HUES64 (cell line): Measurements from ENCODE around the gene ZBTB38. TPM values are rescaled to one million over a fixed set of nuclear protein-coding genes. Genes with fewer than 3 reads are reported as not detected.
A peak's percentile ranks its signal among the peaks of the same experiment; 100 is the strongest.

Experiments
- H3K27ac ChIP-seq: 2 replicates; pipeline ENCODE4 v1.7.0; 2013; ENCODE audit warnings: low read depth, low read length, inconsistent platforms
- H3K27me3 ChIP-seq: 2 replicates; pipeline ENCODE4 v1.6.1; 2013; ENCODE audit warnings: mild to moderate bottlenecking, low read length; ENCODE audit not compliant: insufficient read depth
- H3K36me3 ChIP-seq: 2 replicates; pipeline ENCODE4 v1.6.1; 2013; ENCODE audit warnings: mild to moderate bottlenecking, low read length; ENCODE audit not compliant: insufficient read depth
- H3K4me1 ChIP-seq: 2 replicates; pipeline ENCODE4 v1.6.1; 2013; ENCODE audit warnings: mild to moderate bottlenecking, low read length, moderate library complexity; ENCODE audit not compliant: insufficient read depth
- H3K4me3 ChIP-seq: 2 replicates; pipeline ENCODE4 v1.5.1; 2013; ENCODE audit warnings: mild to moderate bottlenecking, low read length, moderate library complexity
- H3K9ac ChIP-seq: 2 replicates; pipeline ENCODE4 v1.6.1; 2013; ENCODE audit warnings: mild to moderate bottlenecking, low read depth, low read length
- H3K9me3 ChIP-seq: 2 replicates; pipeline ENCODE4 v1.6.1; 2013; ENCODE audit warnings: low read depth, low read length; ENCODE audit not compliant: insufficient read depth
- WGBS: fragments of 150-250, 120-280 bp; methylation state at CpG from one replicate; pipeline ENCODE4 v1.1.7; 2013; ENCODE audit warnings: missing lambda C conversion rate; 5-methylcytosine and 5-hydroxymethylcytosine counted together
- polyA plus RNA-seq, 2 experiments: library from polyadenylated mRNA; stranded (reverse); fragments of 50-300 nt; gene quantifications; one replicate each; pipeline ENCODE4 v1.2.3, GENCODE V29; 2013

The ZBTB38 gene
- 13.8 TPM for polyA plus RNA-seq (2013, experiment 1 of 2)
- polyA plus RNA-seq (2013, experiment 2 of 2), result 16.9 TPM

GRCh38 chr3:141368062-141368924 is at the start of gene ZBTB38:
TSS of gene ZBTB38 (plus strand) at chr3:141368504. CDS start at chr3:141442389, 73,885 bp downstream.
- peaks cover 39% of the 10 kb centered on the region for H3K4me1 ChIP-seq
- H3K9me3 ChIP-seq, result peaks cover 9% of the 10 kb centered on the region
- peak within 1 kb of the TSS; percentile 83 for H3K27ac ChIP-seq
- 18% methylated on average over 25 of the region's 26 CpGs for WGBS
- peak within 1 kb of the TSS; percentile 14; the same call in 1 of the 2 replicates for H3K4me3 ChIP-seq
- H3K9ac ChIP-seq, result peak within 1 kb of the TSS; percentile 59
- H3K27me3 ChIP-seq, result no peaks in the 10 kb centered on the region
- no peaks in the 10 kb centered on the region for H3K36me3 ChIP-seq

- no peaks in the 10 kb centered on the region for H3K36me3 ChIP-seq
Measured at GRCh38 chr3:141320399-141321108, 47.8 kb upstream of the ZBTB38 start.

GRCh38 chr3:141321109-141321497 is 47.2 kb upstream of the ZBTB38 start:
- Histone ChIP-seq H3K36me3 (no peaks in the 10 kb centered on the region), H3K27ac (no peak overlapping the region), H3K4me3 (no peak overlapping the region), H3K4me1 (peaks cover 8% of the 10 kb centered on the region), H3K9me3 (no peaks in the 10 kb centered on the region), H3K27me3 (no peaks in the 10 kb centered on the region), H3K9ac (no peak overlapping the region)
- 85% methylated on average over 1 of the region's 1 CpG for WGBS

More at GRCh38 chr3:141320399-141321108, 47.8 kb upstream of the ZBTB38 start:
- Histone ChIP-seq H3K27ac (no peak overlapping the region), H3K9ac (no peak overlapping the region), H3K9me3 (no peaks in the 10 kb centered on the region), H3K27me3 (no peaks in the 10 kb centered on the region), H3K4me3 (no peak overlapping the region), H3K4me1 (0 out of 2 replicates have a peak, but pooled peaks cover 2% of the 10 kb centered on the region)

- 94% methylated on average over 4 of the region's 4 CpGs for WGBS
- H3K4me1 ChIP-seq, result peaks cover 18% of the 10 kb centered on the region
- no peaks in the 10 kb centered on the region for H3K27me3 ChIP-seq
- H3K4me3 ChIP-seq, result no peak overlapping the region
- no peaks in the 10 kb centered on the region for H3K9me3 ChIP-seq
- H3K27ac ChIP-seq, result no peak overlapping the region
- no peaks in the 10 kb centered on the region for H3K36me3 ChIP-seq
- H3K9ac ChIP-seq, result no peak overlapping the region
Measured at GRCh38 chr3:141323936-141324704, 44.2 kb upstream of the ZBTB38 start.

GRCh38 chr3:141326123-141326522 is 42.2 kb upstream of the ZBTB38 start:
- H3K27me3 ChIP-seq, result no peaks in the 10 kb centered on the region
- H3K27ac ChIP-seq, result no peak overlapping the region
- no peaks in the 10 kb centered on the region for H3K9me3 ChIP-seq
- H3K9ac ChIP-seq, result no peak overlapping the region
- peaks cover 18% of the 10 kb centered on the region for H3K4me1 ChIP-seq
- H3K36me3 ChIP-seq, result no peaks in the 10 kb centered on the region
- no peak overlapping the region for H3K4me3 ChIP-seq

GRCh38 chr3:141326626-141327025 is 41.7 kb upstream of the ZBTB38 start:
- H3K4me1 ChIP-seq, result peaks cover 18% of the 10 kb centered on the region
- H3K36me3 ChIP-seq, result no peaks in the 10 kb centered on the region
- H3K27ac ChIP-seq, result no peak overlapping the region
- no peaks in the 10 kb centered on the region for H3K27me3 ChIP-seq
- no peak overlapping the region for H3K4me3 ChIP-seq
- H3K9ac ChIP-seq, result no peak overlapping the region
- H3K9me3 ChIP-seq, result no peaks in the 10 kb centered on the region
- WGBS, result 69% methylated on average over 3 of the region's 3 CpGs

- H3K27me3 ChIP-seq, result no peaks in the 10 kb centered on the region
- no peak overlapping the region for H3K27ac ChIP-seq
- H3K4me1 ChIP-seq, result peaks cover 18% of the 10 kb centered on the region
- WGBS, result 92% methylated on average over 7 of the region's 7 CpGs
- no peak overlapping the region for H3K4me3 ChIP-seq
- no peaks in the 10 kb centered on the region for H3K9me3 ChIP-seq
- H3K9ac ChIP-seq, result no peak overlapping the region
- no peaks in the 10 kb centered on the region for H3K36me3 ChIP-seq
Measured at GRCh38 chr3:141328286-141329166, 39.8 kb upstream of the ZBTB38 start.

GRCh38 chr3:141330235-141330634 is 38.1 kb upstream of the ZBTB38 start:
- H3K27ac ChIP-seq, result no peak overlapping the region
- H3K27me3 ChIP-seq, result no peaks in the 10 kb centered on the region
- no peak overlapping the region for H3K9ac ChIP-seq
- no peak overlapping the region for H3K4me3 ChIP-seq
- no peaks in the 10 kb centered on the region for H3K9me3 ChIP-seq
- peaks cover 27% of the 10 kb centered on the region for H3K4me1 ChIP-seq
- WGBS, result 96% methylated on average over 3 of the region's 3 CpGs
- no peaks in the 10 kb centered on the region for H3K36me3 ChIP-seq

- H3K4me1 ChIP-seq, result peaks cover 23% of the 10 kb centered on the region
Measured at GRCh38 chr3:141330718-141331376, 37.5 kb upstream of the ZBTB38 start.

More at GRCh38 chr3:141330718-141331376, 37.5 kb upstream of the ZBTB38 start:
- Histone ChIP-seq H3K27me3 (no peaks in the 10 kb centered on the region), H3K27ac (no peak overlapping the region), H3K36me3 (no peaks in the 10 kb centered on the region), H3K9me3 (no peaks in the 10 kb centered on the region), H3K9ac (no peak overlapping the region), H3K4me3 (no peak overlapping the region)
- WGBS, result 95% methylated on average over 3 of the region's 3 CpGs
